IMR-90 (cell line): ENCODE results near the gene PGM2.

ENCODE experiments used
- BHLHE40 ChIP-seq: fragments of 150-350 bp; IDR thresholded peaks from 2 replicates; pipeline ENCODE4 v1.6.1; 2016; ENCODE audit warnings: mild to moderate bottlenecking, low read depth, low read length
- CTCF ChIP-seq: conservative IDR thresholded peaks from 2 replicates; pipeline ENCODE4 v1.5.1; 2012; ENCODE audit warnings: mild to moderate bottlenecking, low read depth, low read length, improper control_type of control experiment
- MAFK ChIP-seq: IDR thresholded peaks from 2 replicates; pipeline ENCODE4 v1.6.1; 2012; ENCODE audit warnings: low read depth, low read length, improper control_type of control experiment
- POLR2A ChIP-seq: IDR thresholded peaks from 2 replicates; pipeline ENCODE4 v1.6.1; 2012; ENCODE audit warnings: mild to moderate bottlenecking, low read depth, low read length

GRCh38 chr4:37858112-37858511, 31.6 kb downstream of the PGM2 start:
- no peak for TF ChIP-seq POLR2A
- TF ChIP-seq CTCF = no peak
- TF ChIP-seq MAFK = no peak
- TF ChIP-seq BHLHE40 = no peak
